ENCODE measurements around the gene BANF1. TPM values are rescaled to one million over a fixed set of nuclear protein-coding genes. Genes with fewer than 3 reads are reported as not detected.

Gene BANF1
- total RNA-seq, 1 experiment from 2014 or later: 386 TPM

GRCh38 chr11:65976216-65977176, 25.8 kb upstream of the BANF1 start:
- Histone ChIP-seq H3K4me3 (no peak overlapping the region), H3K36me3 (ENCODE audit: low read depth) (peaks cover 20% of the 10 kb centered on the region), H3K4me1 (replicated peaks; ENCODE audit: insufficient read depth) (no peaks in the 10 kb centered on the region), H3K27ac (no peak overlapping the region), H2AFZ (no peak overlapping the region), H4K20me1 (ENCODE audit: insufficient read depth) (peaks cover 16% of the 10 kb centered on the region; the same call in 1 of the 2 replicates), H3K9me3 (ENCODE audit: insufficient read depth, low read depth) (no peaks in the 10 kb centered on the region), H3K27me3 (ENCODE audit: insufficient read depth, low read depth) (no peaks in the 10 kb centered on the region), H3K79me2 (ENCODE audit: low read depth) (no peaks in the 10 kb centered on the region), H3K4me2 (no peak overlapping the region), H3F3A (ENCODE audit: insufficient read depth, low read depth) (peaks cover 45% of the 10 kb centered on the region), H3K9me2 (ENCODE audit: insufficient read depth) (no peaks in the 10 kb centered on the region)
- no peak for TF ChIP-seq EZH2 (IDR thresholded peaks at IDR 0.05; ENCODE audit: low read depth)
- no peak for TF ChIP-seq CTCF (conservative IDR thresholded peaks at IDR 0.05)
- intact Hi-C loops (cut with micrococcal nuclease; ENCODE audit: unreplicated experiment): no loop called here
- POLR2A ChIA-PET (ENCODE audit: unreplicated experiment): no interaction called here
- no TSS peak for BruUV-seq (replicated peaks)
- CTCF ChIA-PET: no interaction called here
- DNase-seq: no peak

GRCh38 chr11:65977621-65978390, 24.5 kb upstream of the BANF1 start:
- Histone ChIP-seq H3K36me3 (ENCODE audit: low read depth) (peaks cover 20% of the 10 kb centered on the region), H3K9me2 (ENCODE audit: insufficient read depth) (no peaks in the 10 kb centered on the region), H3K9me3 (ENCODE audit: insufficient read depth, low read depth) (no peaks in the 10 kb centered on the region), H4K20me1 (ENCODE audit: insufficient read depth) (peaks cover 16% of the 10 kb centered on the region; the same call in 1 of the 2 replicates), H3F3A (ENCODE audit: insufficient read depth, low read depth) (peaks cover 32% of the 10 kb centered on the region), H3K27ac (no peak overlapping the region), H3K4me2 (no peak overlapping the region), H2AFZ (no peak overlapping the region), H3K79me2 (ENCODE audit: low read depth) (no peaks in the 10 kb centered on the region), H3K4me3 (no peak overlapping the region), H3K27me3 (ENCODE audit: insufficient read depth, low read depth) (no peaks in the 10 kb centered on the region), H3K4me1 (replicated peaks; ENCODE audit: insufficient read depth) (no peaks in the 10 kb centered on the region)
- BruUV-seq (replicated peaks): no TSS peak
- no peak for DNase-seq
- intact Hi-C loops (cut with micrococcal nuclease; ENCODE audit: unreplicated experiment): no loop called here
- TF ChIP-seq EZH2 (IDR thresholded peaks at IDR 0.05; ENCODE audit: low read depth) (no peak), CTCF (conservative IDR thresholded peaks at IDR 0.05) (no peak)
- ChIA-PET POLR2A (ENCODE audit: unreplicated experiment) (no interaction called here), CTCF (no interaction called here)

GRCh38 chr11:65978391-65979238, 23.7 kb upstream of the BANF1 start:
- no peak overlapping the region for H3K4me3 ChIP-seq
- DNase-seq: no peak
- H3K4me1 ChIP-seq (replicated peaks; ENCODE audit: insufficient read depth): no peaks in the 10 kb centered on the region
- TF ChIP-seq CTCF (conservative IDR thresholded peaks at IDR 0.05): no peak
- TF ChIP-seq EZH2 (IDR thresholded peaks at IDR 0.05; ENCODE audit: low read depth): no peak
- no peaks in the 10 kb centered on the region for H3K9me3 ChIP-seq (ENCODE audit: insufficient read depth, low read depth)
- ChIA-PET CTCF (interaction anchor here (0.6 kb wide), 1 partner anchor 267 kb away, joined by 10 read pairs; no protein-coding TSS in a partner anchor), POLR2A (ENCODE audit: unreplicated experiment) (interaction anchor here (0.6 to 0.7 kb wide), 3 partner anchors 56 to 120 kb away, joined by 3 to 8 read pairs (median 4); no protein-coding TSS in a partner anchor)
- H3K79me2 ChIP-seq (ENCODE audit: low read depth): no peaks in the 10 kb centered on the region
- peaks cover 30% of the 10 kb centered on the region; the same call in 1 of the 2 replicates for H3F3A ChIP-seq (ENCODE audit: insufficient read depth, low read depth)
- peaks cover 13% of the 10 kb centered on the region for H3K36me3 ChIP-seq (ENCODE audit: low read depth)
- H3K9me2 ChIP-seq (ENCODE audit: insufficient read depth): no peaks in the 10 kb centered on the region
- H3K4me2 ChIP-seq: no peak overlapping the region
- no peak overlapping the region for H3K27ac ChIP-seq
- H4K20me1 ChIP-seq (ENCODE audit: insufficient read depth): peaks cover 14% of the 10 kb centered on the region; the same call in 1 of the 2 replicates
- no TSS peak for BruUV-seq (replicated peaks)
- no peaks in the 10 kb centered on the region for H3K27me3 ChIP-seq (ENCODE audit: insufficient read depth, low read depth)
- H2AFZ ChIP-seq: no peak overlapping the region
- intact Hi-C loops (cut with micrococcal nuclease; ENCODE audit: unreplicated experiment): no loop called here
